Loucy (cell line): ENCODE data around the gene PTPN3.

ENCODE experiments used
- H2AFZ ChIP-seq: fragments of 200-600 bp; sonication (generic); 2 replicates; pipeline ENCODE4 v1.6.0; 2016; ENCODE audit warnings: antibody characterized with exemption, mild to moderate bottlenecking, low read length, moderate library complexity
- H3F3A ChIP-seq: fragments of 200-600 bp; 2 replicates; pipeline ENCODE4 v1.6.0; 2016; ENCODE audit warnings: antibody characterized with exemption, low read depth, mild to moderate bottlenecking
- H3K27me3 ChIP-seq: fragments of 200-600 bp; sonication (generic); 2 replicates; pipeline ENCODE4 v1.6.1; 2014; ENCODE audit warnings: low read length, mild to moderate bottlenecking; ENCODE audit not compliant: insufficient read depth, poor library complexity, severe bottlenecking
- H3K36me3 ChIP-seq: fragments of 200-600 bp; sonication (generic); 2 replicates; pipeline ENCODE4 v1.6.1; 2016; ENCODE audit warnings: low read length; ENCODE audit not compliant: insufficient read depth
- H3K4me1 ChIP-seq: fragments of 200-600 bp; sonication (generic); 2 replicates; pipeline ENCODE4 v1.5.1; 2014; ENCODE audit warnings: low read length, mild to moderate bottlenecking; ENCODE audit not compliant: insufficient read depth, poor library complexity, severe bottlenecking
- H3K4me2 ChIP-seq: fragments of 200-600 bp; sonication (generic); 2 replicates; pipeline ENCODE4 v1.6.0; 2014; ENCODE audit warnings: antibody characterized with exemption, low read length, low read depth, mild to moderate bottlenecking; ENCODE audit not compliant: poor library complexity, severe bottlenecking
- H3K4me3 ChIP-seq: fragments of 200-600 bp; sonication (generic); 2 replicates; pipeline ENCODE4 v1.5.1; 2014; ENCODE audit warnings: low read length, mild to moderate bottlenecking, mixed read lengths; ENCODE audit not compliant: poor library complexity, severe bottlenecking
- H3K79me2 ChIP-seq: fragments of 200-600 bp; sonication (generic); 2 replicates; pipeline ENCODE4 v1.6.1; 2014; ENCODE audit warnings: low read length; ENCODE audit not compliant: insufficient read depth
- H3K9ac ChIP-seq: fragments of 200-600 bp; sonication (generic); 2 replicates; pipeline ENCODE4 v1.6.0; 2014; ENCODE audit warnings: mild to moderate bottlenecking, low read depth, low read length, moderate library complexity; ENCODE audit not compliant: poor library complexity, severe bottlenecking
- H3K9me2 ChIP-seq: fragments of 200-600 bp; sonication (generic); replicated peaks from 2 replicates; pipeline ENCODE4 v1.6.1; 2016; ENCODE audit warnings: low read depth, low read length, mixed read lengths
- H3K9me3 ChIP-seq: fragments of 200-600 bp; sonication (generic); 2 replicates; pipeline ENCODE4 v1.6.1; 2014; ENCODE audit warnings: mild to moderate bottlenecking, antibody characterized with exemption, low read length, low read depth; ENCODE audit not compliant: insufficient read depth
- H4K20me1 ChIP-seq: fragments of 200-600 bp; sonication (generic); 2 replicates; pipeline ENCODE4 v1.6.0; 2014; ENCODE audit warnings: antibody characterized with exemption, low read length, mild to moderate bottlenecking; ENCODE audit not compliant: insufficient read depth, poor library complexity, severe bottlenecking
- EZH2phosphoT487 ChIP-seq: fragments of 200-600 bp; IDR thresholded peaks from 2 replicates; pipeline ENCODE4 v1.6.1; 2018; ENCODE audit warnings: antibody characterized with exemption, mild to moderate bottlenecking, moderate library complexity, borderline replicate concordance
- TF ChIP-seq, protein P1 (sequence below): fragments of 200-600 bp; sonication (generic); conservative IDR thresholded peaks from 2 replicates; pipeline ENCODE4 v1.5.1; 2014; ENCODE audit warnings: mild to moderate bottlenecking, antibody characterized with exemption, low read length

Gene PTPN3

DNA sequence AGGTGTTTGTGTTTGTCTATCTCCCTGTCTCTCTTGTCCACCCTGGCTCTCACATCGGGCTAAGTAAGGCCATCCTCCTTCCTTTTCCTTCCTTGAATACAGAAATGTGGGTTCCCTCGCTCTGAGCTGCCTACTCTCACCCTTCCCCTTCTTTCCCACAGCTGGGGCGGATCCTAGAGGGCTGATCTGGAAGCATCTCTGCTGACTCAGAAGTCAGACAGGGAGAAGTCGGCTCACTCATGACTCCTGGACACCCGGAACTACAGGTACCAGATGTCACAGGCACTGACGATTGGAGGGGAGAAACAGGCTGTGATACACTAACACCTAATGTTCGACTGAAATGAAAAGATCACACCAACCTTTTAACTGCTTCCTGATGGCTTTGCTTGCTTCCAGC, 41.3 kb downstream of the PTPN3 start:
- Histone ChIP-seq H3K27me3 (peaks cover 31% of the 10 kb centered on the region), H2AFZ (no peak overlapping the region), H3K9me3 (no peaks in the 10 kb centered on the region), H3K79me2 (no peaks in the 10 kb centered on the region), H3K4me3 (no peak overlapping the region), H3K4me2 (no peak overlapping the region), H4K20me1 (no peaks in the 10 kb centered on the region), H3K9me2 (no peaks in the 10 kb centered on the region), H3K36me3 (no peaks in the 10 kb centered on the region), H3F3A (no peaks in the 10 kb centered on the region), H3K9ac (no peak overlapping the region), H3K4me1 (peaks cover 23% of the 10 kb centered on the region)
- no peak for TF ChIP-seq EZH2phosphoT487
- TF ChIP-seq, protein P1, sequence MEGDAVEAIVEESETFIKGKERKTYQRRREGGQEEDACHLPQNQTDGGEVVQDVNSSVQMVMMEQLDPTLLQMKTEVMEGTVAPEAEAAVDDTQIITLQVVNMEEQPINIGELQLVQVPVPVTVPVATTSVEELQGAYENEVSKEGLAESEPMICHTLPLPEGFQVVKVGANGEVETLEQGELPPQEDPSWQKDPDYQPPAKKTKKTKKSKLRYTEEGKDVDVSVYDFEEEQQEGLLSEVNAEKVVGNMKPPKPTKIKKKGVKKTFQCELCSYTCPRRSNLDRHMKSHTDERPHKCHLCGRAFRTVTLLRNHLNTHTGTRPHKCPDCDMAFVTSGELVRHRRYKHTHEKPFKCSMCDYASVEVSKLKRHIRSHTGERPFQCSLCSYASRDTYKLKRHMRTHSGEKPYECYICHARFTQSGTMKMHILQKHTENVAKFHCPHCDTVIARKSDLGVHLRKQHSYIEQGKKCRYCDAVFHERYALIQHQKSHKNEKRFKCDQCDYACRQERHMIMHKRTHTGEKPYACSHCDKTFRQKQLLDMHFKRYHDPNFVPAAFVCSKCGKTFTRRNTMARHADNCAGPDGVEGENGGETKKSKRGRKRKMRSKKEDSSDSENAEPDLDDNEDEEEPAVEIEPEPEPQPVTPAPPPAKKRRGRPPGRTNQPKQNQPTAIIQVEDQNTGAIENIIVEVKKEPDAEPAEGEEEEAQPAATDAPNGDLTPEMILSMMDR: no peak

GRCh38 chr9:109455861-109456260, 42.2 kb downstream of the PTPN3 start:
- Histone ChIP-seq H3K79me2 (no peaks in the 10 kb centered on the region), H3K9ac (no peak overlapping the region), H3K36me3 (no peaks in the 10 kb centered on the region), H3K9me2 (no peaks in the 10 kb centered on the region), H3K4me3 (no peak overlapping the region), H3K9me3 (no peaks in the 10 kb centered on the region), H3K4me2 (no peak overlapping the region), H2AFZ (no peak overlapping the region), H3K27me3 (peaks cover 22% of the 10 kb centered on the region), H3F3A (no peaks in the 10 kb centered on the region), H3K4me1 (peaks cover 23% of the 10 kb centered on the region), H4K20me1 (no peaks in the 10 kb centered on the region)
- no peak for TF ChIP-seq EZH2phosphoT487
- TF ChIP-seq, protein P1: peak; percentile 57

GRCh38 chr9:109455391-109455790, 42.7 kb downstream of the PTPN3 start:
- TF ChIP-seq, protein P1: no peak
- no peak for TF ChIP-seq EZH2phosphoT487
- H3K9me3 ChIP-seq: no peaks in the 10 kb centered on the region
- no peaks in the 10 kb centered on the region for H3K79me2 ChIP-seq
- H3F3A ChIP-seq: no peaks in the 10 kb centered on the region
- H4K20me1 ChIP-seq: no peaks in the 10 kb centered on the region
- H3K4me3 ChIP-seq: no peak overlapping the region
- H3K9me2 ChIP-seq: no peaks in the 10 kb centered on the region
- no peak overlapping the region for H3K9ac ChIP-seq
- H3K4me1 ChIP-seq: peaks cover 23% of the 10 kb centered on the region
- no peaks in the 10 kb centered on the region for H3K36me3 ChIP-seq
- no peak overlapping the region for H3K4me2 ChIP-seq
- H3K27me3 ChIP-seq: peaks cover 17% of the 10 kb centered on the region
- no peak overlapping the region for H2AFZ ChIP-seq
